SK-N-MC (cell line): ENCODE measurements around the gene DAPK1.

Experiments
- DNase-seq: peaks from one replicate; pipeline ENCODE4 v3.0.0-alpha.2; 2011; ENCODE audit warnings: low read depth, low spot score
- H3K27ac ChIP-seq: fragments of 200-600 bp; sonication (generic); 2 replicates; pipeline ENCODE4 v1.5.1; 2016; ENCODE audit warnings: mixed run types
- H3K36me3 ChIP-seq: fragments of 200-600 bp; sonication (generic); 2 replicates; pipeline ENCODE4 v1.6.1; 2017; ENCODE audit warnings: antibody characterized with exemption, low read length, mixed read lengths; ENCODE audit not compliant: insufficient read depth
- H3K4me3 ChIP-seq: fragments of 200-600 bp; sonication (generic); 2 replicates; pipeline ENCODE4 v1.5.1; 2016
- H3K9ac ChIP-seq: fragments of 200-600 bp; sonication (generic); 2 replicates; pipeline ENCODE4 v1.8.0; 2017; ENCODE audit warnings: mixed run types, mixed read lengths; ENCODE audit not compliant: insufficient read length
- H3K9me3 ChIP-seq: fragments of 200-600 bp; sonication (generic); 2 replicates; pipeline ENCODE4 v1.6.1; 2017; ENCODE audit warnings: low read depth, mild to moderate bottlenecking, antibody characterized with exemption, low read length, moderate library complexity, mixed read lengths
- EZH2 ChIP-seq: fragments of 200-600 bp; sonication (generic); IDR thresholded peaks from one replicate; pipeline ENCODE4 v1.6.1; 2017; ENCODE audit warnings: antibody characterized with exemption
- FOXP2 ChIP-seq: optimal IDR thresholded peaks from 2 replicates; pipeline ENCODE3; 2011; ENCODE audit warnings: mild to moderate bottlenecking, moderate library complexity; ENCODE audit not compliant: insufficient read depth; ENCODE audit errors: extremely low read length, control extremely low read depth
- POLR2AphosphoS5 ChIP-seq: IDR thresholded peaks from 2 replicates; pipeline ENCODE4 v1.6.1; 2012; ENCODE audit warnings: mild to moderate bottlenecking, low read depth, low read length, borderline replicate concordance

The DAPK1 gene

DNA sequence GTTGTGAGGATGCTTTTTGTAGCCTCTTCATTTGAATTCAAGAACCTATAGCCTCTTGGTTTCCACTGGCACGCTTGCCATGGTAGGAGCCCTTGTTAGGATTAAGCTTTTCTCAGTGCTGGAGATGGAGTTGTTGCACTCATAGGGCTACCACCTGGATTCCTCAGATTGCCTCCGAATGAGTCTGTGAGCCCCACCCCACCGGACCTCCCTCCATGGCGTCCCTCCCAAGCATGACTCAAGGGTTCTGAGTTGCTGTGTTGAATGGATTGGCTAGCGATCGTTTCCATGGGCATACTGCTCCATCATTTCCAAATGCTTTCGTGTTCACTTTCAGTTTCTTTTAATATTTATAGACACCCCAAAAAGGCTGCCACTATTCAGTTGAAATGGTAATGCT lies 69.9 kb downstream of the DAPK1 start:
- TF ChIP-seq FOXP2, result no peak
- no peak for TF ChIP-seq EZH2
- TF ChIP-seq POLR2AphosphoS5, result no peak
- Histone ChIP-seq H3K27ac (no peak overlapping the region), H3K4me3 (no peak overlapping the region), H3K9me3 (no peaks in the 10 kb centered on the region), H3K36me3 (peaks cover 9% of the 10 kb centered on the region), H3K9ac (no peak overlapping the region)
- no peak for DNase-seq

- no peaks in the 10 kb centered on the region for H3K9me3 ChIP-seq
- no peak for DNase-seq
- TF ChIP-seq POLR2AphosphoS5 (no peak), FOXP2 (no peak), EZH2 (no peak)
- no peak overlapping the region for H3K9ac ChIP-seq
- H3K36me3 ChIP-seq, result peaks cover 12% of the 10 kb centered on the region
- H3K27ac ChIP-seq, result no peak overlapping the region
- no peak overlapping the region for H3K4me3 ChIP-seq
These were observed 70.3 kb downstream of the DAPK1 start for GRCh38 chr9:87567983-87568382.

DNA sequence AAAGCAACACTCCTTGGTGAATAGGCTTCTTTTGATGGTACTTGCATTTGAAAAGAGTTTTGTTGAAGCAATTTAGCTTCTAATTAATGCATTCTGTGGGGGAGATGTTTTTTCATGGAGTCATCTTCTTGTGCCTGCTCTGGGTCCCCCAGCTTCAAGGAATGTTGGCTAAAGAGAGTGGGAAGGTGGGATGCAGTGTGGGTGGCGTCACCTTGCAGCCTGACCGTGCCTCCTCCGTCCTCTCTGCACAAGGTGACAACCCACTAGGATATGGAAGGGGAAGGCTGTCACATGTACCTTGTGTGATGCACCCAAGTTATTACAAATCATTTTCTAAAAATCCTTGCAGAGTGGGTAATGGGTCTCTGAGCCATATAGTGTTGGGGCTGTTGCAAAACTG lies 70.7 kb downstream of the DAPK1 start:
- TF ChIP-seq FOXP2 (no peak), POLR2AphosphoS5 (no peak), EZH2 (no peak)
- Histone ChIP-seq H3K4me3 (no peak overlapping the region), H3K9ac (no peak overlapping the region), H3K9me3 (no peaks in the 10 kb centered on the region), H3K36me3 (peaks cover 14% of the 10 kb centered on the region), H3K27ac (no peak overlapping the region)
- DNase-seq, result no peak

DNA sequence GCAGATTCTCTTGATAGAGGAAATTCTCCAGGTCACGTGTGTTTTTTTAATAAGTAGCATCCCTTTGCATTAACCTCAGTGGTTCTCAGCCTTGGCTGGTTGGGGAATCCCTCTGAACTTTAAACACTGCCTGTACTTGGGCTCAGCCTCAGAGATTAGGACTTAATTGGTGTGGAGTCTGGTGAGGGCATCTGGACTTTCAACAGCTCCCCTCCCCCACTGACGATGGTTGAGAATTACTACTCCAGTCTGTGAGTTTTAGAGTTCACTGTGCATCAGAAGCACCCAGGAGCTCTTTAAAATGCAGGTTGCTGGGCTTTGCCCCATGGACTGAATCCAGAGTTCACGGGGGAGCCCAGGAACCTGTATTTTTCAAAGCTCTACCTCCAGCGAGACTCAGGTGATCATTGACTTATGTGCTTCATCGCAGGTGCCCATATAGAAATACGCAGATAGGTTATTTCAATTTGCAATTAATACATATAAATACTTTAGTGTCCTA lies 71.4 kb downstream of the DAPK1 start:
- no peak for DNase-seq
- Histone ChIP-seq H3K27ac (no peak overlapping the region), H3K36me3 (peaks cover 10% of the 10 kb centered on the region), H3K4me3 (no peak overlapping the region), H3K9ac (no peak overlapping the region), H3K9me3 (no peaks in the 10 kb centered on the region)
- TF ChIP-seq POLR2AphosphoS5 (no peak), EZH2 (no peak), FOXP2 (no peak)

DNA sequence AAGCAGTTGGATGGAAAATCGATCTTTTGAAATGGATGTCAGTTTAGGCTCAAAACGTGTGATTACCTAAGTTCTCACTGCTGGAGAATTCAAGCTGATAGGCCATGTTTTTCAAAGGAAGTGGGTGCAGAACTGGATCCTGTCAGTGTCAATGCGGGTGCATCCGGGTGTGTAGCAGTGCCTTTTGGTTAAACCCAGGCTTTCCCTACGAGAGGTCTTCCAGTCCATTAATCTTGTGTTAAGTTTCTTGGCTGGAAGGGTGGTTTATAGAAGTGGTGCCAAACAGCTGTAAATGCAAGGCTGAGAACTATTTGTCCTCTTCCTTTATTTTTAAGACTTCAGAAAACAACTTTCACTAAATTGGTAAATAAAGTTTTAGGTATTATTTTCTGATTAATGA lies 71.9 kb downstream of the DAPK1 start:
- TF ChIP-seq EZH2 (no peak), FOXP2 (no peak), POLR2AphosphoS5 (no peak)
- Histone ChIP-seq H3K9me3 (no peaks in the 10 kb centered on the region), H3K27ac (peak overlapping the region; percentile 26; the same call in 1 of the 2 replicates), H3K9ac (no peak overlapping the region), H3K36me3 (peaks cover 10% of the 10 kb centered on the region), H3K4me3 (no peak overlapping the region)
- DNase-seq, result no peak

GRCh38 chr9:87570000-87570908 lies 72.6 kb downstream of the DAPK1 start:
- no peak overlapping the region for H3K4me3 ChIP-seq
- H3K9ac ChIP-seq, result no peak overlapping the region
- TF ChIP-seq POLR2AphosphoS5 (no peak), EZH2 (no peak), FOXP2 (no peak)
- H3K36me3 ChIP-seq, result peaks cover 10% of the 10 kb centered on the region
- H3K9me3 ChIP-seq, result no peaks in the 10 kb centered on the region
- H3K27ac ChIP-seq, result peak overlapping the region; percentile 33; the same call in 1 of the 2 replicates
- DNase-seq, result no peak

- no peak overlapping the region for H3K27ac ChIP-seq
- no peak for DNase-seq
- H3K36me3 ChIP-seq, result peaks cover 10% of the 10 kb centered on the region
- no peak overlapping the region for H3K9ac ChIP-seq
- no peak overlapping the region for H3K4me3 ChIP-seq
- H3K9me3 ChIP-seq, result no peaks in the 10 kb centered on the region
- TF ChIP-seq EZH2, result no peak
- no peak for TF ChIP-seq FOXP2
- no peak for TF ChIP-seq POLR2AphosphoS5
These were observed 75.1 kb downstream of the DAPK1 start for GRCh38 chr9:87572719-87573118.

DNA sequence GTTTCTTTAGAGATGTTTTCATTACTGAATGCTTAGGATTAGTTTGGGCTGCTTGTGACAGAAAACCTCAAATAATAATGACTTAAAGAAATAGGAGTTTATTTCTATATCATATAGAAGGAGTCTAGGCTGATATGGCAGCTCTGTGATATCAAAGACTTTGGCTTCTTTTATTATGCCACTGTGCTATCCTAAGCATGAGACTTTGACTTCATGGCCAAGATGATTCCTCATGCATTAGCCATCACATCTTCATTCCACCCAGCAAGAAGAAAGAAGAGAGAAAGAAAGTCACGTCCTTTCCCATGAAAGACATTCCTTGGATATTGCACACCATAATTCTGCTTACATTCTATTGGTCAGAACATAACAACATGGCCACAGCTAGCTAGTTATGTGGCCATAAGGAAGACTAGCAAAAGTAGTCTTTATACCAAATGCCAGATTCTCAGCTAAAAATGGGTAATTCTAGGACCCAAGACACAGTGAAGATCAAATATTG lies 76.2 kb downstream of the DAPK1 start:
- no peak for TF ChIP-seq FOXP2
- TF ChIP-seq EZH2, result no peak
- TF ChIP-seq POLR2AphosphoS5, result no peak
- H3K36me3 ChIP-seq, result peaks cover 10% of the 10 kb centered on the region
- H3K4me3 ChIP-seq, result no peak overlapping the region
- H3K27ac ChIP-seq, result no peak overlapping the region
- no peak for DNase-seq
- no peak overlapping the region for H3K9ac ChIP-seq
- no peaks in the 10 kb centered on the region for H3K9me3 ChIP-seq
